NCI-H510A treated with DMSO at 0.1 percent for 48 hours (cell line): ENCODE measurements around the gene WIPF3.

Source experiments
- DNase-seq: peaks from one replicate; lab custom pipeline; 2025; lab: John Stamatoyannopoulos, UW

The WIPF3 gene

GRCh38 chr7:29915481-29916215, 109.3 kb downstream of the WIPF3 start:
- peak; percentile 21 for DNase-seq

DNA sequence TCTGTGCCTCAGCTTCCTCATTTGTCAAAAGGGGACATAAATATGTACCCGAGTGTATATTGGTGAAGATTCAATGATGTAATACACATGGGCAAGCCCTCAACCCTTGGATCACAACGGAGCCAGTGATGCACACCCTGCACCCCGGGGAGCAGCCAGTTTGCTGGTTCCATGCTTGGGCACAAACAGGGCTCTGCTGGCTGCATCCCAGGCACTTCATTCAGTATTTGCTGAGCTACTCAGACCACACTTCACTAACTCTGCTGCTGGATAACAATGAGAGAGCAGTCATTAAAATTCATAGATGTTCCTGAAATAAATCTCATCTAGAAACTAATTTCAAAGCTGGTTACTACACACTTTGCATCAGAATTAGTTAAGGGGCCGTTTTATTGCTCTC, 111.3 kb downstream of the WIPF3 start:
- peak; percentile 70 for DNase-seq

DNA sequence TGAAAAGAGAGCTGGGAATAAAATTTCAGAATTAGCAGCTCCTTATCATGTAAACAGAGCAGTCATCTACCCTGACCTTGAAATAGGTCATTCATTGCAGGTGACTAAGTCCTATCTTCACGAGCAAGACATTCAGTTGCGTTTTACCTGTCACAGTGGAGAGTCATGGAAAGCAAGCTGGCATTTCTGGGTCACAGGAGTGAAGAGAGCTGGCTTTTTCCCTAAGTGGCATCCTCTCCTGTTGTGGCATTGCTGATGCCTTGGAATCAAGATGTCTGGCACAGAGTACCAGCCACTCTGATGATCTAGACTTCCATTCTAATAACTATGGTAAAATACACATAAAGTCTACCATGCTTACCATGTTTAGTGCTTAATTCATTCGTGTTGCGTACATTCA, 112.5 kb downstream of the WIPF3 start:
- no peak for DNase-seq

- DNase-seq, result no peak
Observed at GRCh38 chr7:29919790-29920189, 113.5 kb downstream of the WIPF3 start.

DNA sequence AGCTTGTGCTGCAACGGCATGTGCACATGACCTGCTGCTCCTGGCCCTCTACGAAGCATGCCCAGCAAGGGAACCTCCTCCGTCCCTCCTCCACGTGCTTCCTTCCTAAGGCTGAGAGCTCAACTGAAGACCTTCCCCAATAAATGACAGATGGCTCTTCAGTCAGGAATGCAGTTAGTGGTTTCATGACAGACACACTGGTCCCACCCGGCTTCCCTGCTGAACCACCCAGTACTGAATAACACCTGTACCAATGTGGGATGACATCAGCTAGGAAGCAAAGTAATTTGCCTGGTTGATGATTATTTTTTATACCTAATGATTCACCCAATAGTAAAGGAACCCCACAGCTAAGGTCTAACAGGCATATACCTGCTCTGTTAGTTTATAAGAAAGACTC, 114.2 kb downstream of the WIPF3 start:
- DNase-seq, result no peak

DNA sequence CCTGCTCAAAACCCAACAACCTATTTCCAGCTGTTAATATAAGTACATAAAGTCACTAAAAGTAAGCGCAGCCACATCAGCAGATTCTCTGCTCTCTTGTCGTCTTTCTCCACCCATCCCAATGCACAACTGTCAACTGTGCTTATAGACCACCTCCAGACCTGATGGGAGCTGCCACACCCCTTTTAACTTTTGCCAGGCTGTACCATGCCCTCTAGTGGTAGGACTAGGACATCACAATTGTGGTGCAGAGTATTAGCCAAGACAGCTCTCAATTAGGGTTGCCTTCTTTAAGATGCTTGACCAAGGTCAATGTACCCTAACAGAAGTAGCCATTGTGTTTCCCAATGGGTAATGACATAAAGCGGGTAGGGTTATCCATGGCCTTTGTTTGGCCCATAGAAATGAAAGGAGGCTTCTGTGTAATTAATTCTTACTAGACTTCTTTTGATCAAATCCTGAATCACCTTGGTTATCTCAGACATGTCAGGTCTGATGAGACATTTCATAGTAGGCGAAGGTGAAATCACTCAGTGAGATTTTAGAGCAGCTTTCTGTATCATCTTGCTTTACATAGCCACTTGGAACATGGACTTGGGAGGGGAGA, 115.2 kb downstream of the WIPF3 start:
- DNase-seq, result peak; percentile 80

GRCh38 chr7:29922921-29923700, 116.8 kb downstream of the WIPF3 start:
- DNase-seq, result no peak

DNA sequence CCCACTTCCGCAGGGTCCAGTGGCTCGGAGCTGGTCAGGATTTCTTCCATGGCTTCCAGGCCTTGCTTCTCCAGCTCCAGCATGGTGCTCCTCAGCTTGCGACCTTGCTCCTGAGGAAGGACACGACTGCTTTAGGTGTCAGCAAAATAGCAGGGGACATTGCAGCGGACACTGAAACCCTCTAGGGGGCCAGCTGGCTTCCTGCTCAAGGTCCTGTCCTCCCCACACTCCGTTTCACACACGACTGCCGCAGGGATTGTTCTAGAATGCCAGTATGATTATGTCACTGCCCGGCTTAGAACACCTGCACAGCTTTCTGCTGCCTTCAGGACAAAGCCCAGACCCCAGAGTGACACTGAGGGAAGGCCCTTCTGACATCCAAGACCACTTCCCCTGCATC, 117.7 kb downstream of the WIPF3 start:
- no peak for DNase-seq

- DNase-seq, result no peak
Observed at GRCh38 chr7:29924684-29925083, 118.4 kb downstream of the WIPF3 start.

GRCh38 chr7:29926216-29926615, 119.9 kb downstream of the WIPF3 start:
- DNase-seq, result no peak

DNA sequence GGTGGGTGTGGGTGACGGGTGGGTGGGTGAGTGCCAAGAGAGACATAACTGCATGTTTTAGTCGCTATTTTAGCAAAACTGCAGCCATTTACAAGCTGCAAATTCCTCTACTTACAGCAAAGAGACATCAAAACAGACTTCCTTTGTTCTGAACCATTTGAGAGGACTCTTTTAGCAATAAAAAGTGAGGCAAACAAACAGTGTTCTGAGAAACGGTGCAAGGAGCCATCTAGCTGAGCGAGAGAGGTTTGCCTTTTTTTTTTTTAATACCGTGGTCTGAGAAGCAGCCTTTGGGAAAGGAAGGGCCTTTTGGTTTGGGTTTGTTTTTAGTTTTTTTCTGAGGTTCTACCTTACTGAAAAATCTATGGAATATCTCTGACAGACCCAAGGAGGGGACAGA, 120.4 kb downstream of the WIPF3 start:
- no peak for DNase-seq

DNA sequence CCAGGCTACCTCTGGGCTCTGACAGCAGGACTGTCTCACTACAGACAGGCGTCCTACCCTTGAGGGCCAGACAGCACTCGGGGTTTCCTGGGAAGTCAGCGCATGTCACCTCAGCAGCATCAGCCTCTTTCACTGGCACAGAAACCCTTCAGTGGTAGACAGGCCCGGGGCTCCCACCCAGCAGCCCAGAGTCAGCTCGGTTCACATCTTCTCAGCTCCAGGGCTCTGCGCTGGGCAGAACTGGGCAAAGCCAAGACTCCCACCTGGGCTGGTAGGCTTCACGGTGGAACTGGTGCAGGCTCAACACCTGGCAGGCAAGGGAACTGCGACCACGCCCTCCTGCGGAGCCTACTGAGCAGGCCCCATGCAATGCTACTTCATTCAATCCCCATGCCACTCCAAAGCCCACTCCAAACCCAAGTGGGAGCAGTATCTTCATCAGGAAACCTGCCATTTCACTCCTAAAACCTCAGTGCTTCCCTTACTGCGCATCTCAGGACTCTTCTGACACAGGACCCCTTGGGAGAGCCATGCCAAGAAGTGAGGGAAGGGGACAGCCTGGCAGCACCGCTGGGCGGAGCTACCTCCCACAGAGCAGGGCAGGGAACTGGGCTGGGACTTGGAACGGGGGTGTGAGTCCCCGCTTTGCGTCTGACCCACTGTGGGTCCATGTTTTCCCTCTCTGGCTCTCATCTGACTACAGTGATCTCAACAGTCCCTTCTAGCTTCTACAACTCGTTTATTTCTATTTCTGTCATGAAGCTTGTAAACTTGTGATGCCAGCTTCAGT, 122.9 kb downstream of the WIPF3 start:
- no peak for DNase-seq

GRCh38 chr7:29935111-29935510, 128.8 kb downstream of the WIPF3 start:
- no peak for DNase-seq

GRCh38 chr7:29937132-29937531, 130.8 kb downstream of the WIPF3 start:
- DNase-seq, result no peak

DNA sequence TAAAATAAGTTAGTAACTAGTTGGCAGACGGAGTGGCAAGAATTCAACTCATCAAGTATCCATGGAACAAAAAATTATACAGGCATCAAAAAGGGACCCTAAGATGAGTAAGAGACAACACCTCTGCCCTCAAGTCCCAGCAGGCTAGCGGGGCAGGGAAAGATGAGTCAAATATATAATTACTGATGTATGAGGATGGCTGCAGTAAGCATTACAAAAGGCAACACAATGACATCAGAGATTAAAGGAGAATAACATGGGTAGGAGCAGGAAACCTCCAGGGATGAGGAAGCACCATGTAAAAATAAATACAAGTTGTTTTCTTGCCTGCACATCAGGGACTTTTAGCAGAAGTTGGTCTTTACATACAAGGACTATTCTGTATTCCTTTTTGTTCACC, 133.9 kb downstream of the WIPF3 start:
- no peak for DNase-seq

GRCh38 chr7:29945259-29945809, 139.0 kb downstream of the WIPF3 start:
- no peak for DNase-seq

- no peak for DNase-seq
Observed at GRCh38 chr7:29946428-29947186, 140.3 kb downstream of the WIPF3 start.

DNA sequence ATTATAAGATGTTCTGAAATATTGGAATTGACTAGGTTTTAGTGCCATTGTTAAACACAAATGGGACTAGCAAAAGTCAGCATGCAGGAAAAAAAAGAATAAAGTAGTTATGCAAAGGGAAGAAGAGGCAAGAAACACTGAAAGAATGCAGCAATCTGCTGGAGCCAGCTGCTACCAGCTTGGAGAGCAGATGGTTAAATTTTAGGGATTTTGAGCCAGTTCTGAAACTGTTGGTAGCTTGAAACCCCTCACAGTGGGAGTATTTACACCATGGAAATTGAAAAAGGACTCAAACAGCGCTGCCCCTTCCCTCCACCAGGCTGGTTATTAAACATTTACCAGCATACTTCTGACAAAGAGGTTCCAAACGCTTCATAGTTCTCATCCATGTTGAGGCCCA, 142.3 kb downstream of the WIPF3 start:
- no peak for DNase-seq

DNA sequence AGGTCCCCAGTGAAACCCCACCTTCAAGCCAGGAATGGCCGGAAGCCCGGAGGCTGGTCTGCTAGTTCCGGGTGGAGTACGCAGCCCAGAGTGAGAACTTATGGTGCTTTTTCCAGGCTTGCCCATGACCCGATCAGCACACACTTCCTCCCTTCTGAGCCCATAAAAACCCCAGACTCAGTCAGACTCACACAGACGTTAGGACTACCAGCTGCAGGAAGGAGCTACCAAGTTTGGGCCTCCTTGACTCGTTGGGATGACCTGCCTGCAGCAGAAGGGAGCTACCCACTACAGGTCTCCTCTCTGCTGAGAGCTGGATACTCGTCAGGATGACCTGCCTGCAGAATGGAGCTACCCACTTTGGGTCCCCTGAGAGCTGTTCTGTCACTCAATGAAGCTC, 144.2 kb downstream of the WIPF3 start:
- no peak for DNase-seq

- DNase-seq, result no peak
Observed at GRCh38 chr7:29951206-29951605, 144.9 kb downstream of the WIPF3 start.

- DNase-seq, result no peak
Observed at GRCh38 chr7:29953726-29954347, 147.5 kb downstream of the WIPF3 start.
